NCI-H1048 (cell line): Measurements from ENCODE around the gene EHHADH.
"Not testable (repeated sequence)": the region's sequence is repeated elsewhere in the genome, so short reads cannot be mapped to it uniquely, and the experiment has no call there.

ENCODE experiments used
- DNase-seq: peaks from one replicate; lab custom pipeline; 2025; lab: John Stamatoyannopoulos, UW

Gene EHHADH

GRCh38 chr3:185253645-185254410 is at the start of gene EHHADH:
TSS of gene EHHADH (minus strand) at chr3:185254049. CDS start at chr3:185254022, 27 bp downstream.
- DNase-seq = no peak

GRCh38 chr3:185299918-185300426 is 46.1 kb upstream of the EHHADH start:
- DNase-seq = not testable (repeated sequence)

GRCh38 chr3:185297867-185298266 is 44.0 kb upstream of the EHHADH start:
- DNase-seq = no peak

- no peak for DNase-seq
Observed at GRCh38 chr3:185292238-185292637, 38.4 kb upstream of the EHHADH start.

GRCh38 chr3:185290266-185290665 is 36.4 kb upstream of the EHHADH start:
- DNase-seq = no peak

- no peak for DNase-seq
Observed at GRCh38 chr3:185283374-185283935, 29.6 kb upstream of the EHHADH start.

- peak; percentile 68 for DNase-seq
Observed at GRCh38 chr3:185282696-185283373, 29.0 kb upstream of the EHHADH start.

GRCh38 chr3:185280572-185281365 is 26.9 kb upstream of the EHHADH start:
- DNase-seq = peak; percentile 30

GRCh38 chr3:185279587-185280138 is 25.8 kb upstream of the EHHADH start:
- DNase-seq = no peak

- DNase-seq = no peak
Observed at GRCh38 chr3:185276415-185276814, 22.6 kb upstream of the EHHADH start.

- no peak for DNase-seq
Observed at GRCh38 chr3:185272033-185272432, 18.2 kb upstream of the EHHADH start.

- DNase-seq = peak; percentile 66
Observed at GRCh38 chr3:185270956-185271332, 17.1 kb upstream of the EHHADH start.

- DNase-seq = peak; percentile 53
Observed at GRCh38 chr3:185270262-185270955, 16.6 kb upstream of the EHHADH start.

GRCh38 chr3:185268194-185268962 is 14.5 kb upstream of the EHHADH start:
- DNase-seq = no peak

- no peak for DNase-seq
Observed at GRCh38 chr3:185267193-185267592, 13.3 kb upstream of the EHHADH start.

GRCh38 chr3:185264849-185265553 is 11.2 kb upstream of the EHHADH start:
- no peak for DNase-seq

- no peak for DNase-seq
Observed at GRCh38 chr3:185263423-185263822, 9.6 kb upstream of the EHHADH start.

GRCh38 chr3:185257334-185257733 is 3.5 kb upstream of the EHHADH start:
- DNase-seq = no peak

GRCh38 chr3:185254799-185255198 is 950 bp upstream of the EHHADH start:
- no peak for DNase-seq

GRCh38 chr3:185253133-185253532 is 716 bp downstream of the EHHADH start:
- not testable (repeated sequence) for DNase-seq
